ENCODE data around the gene LGALS13.

GRCh38 chr19:39582891-39583625 is 19.3 kb upstream of the LGALS13 start:
- TF ChIP-seq CTCF (IDR thresholded peaks at IDR 0.05; ENCODE audit: low read depth, low read length) (no peak), MAX (IDR thresholded peaks at IDR 0.05; ENCODE audit: low read depth, low read length) (no peak)
